NCI-H510A treated with DMSO at 0.1 percent for 48 hours (cell line): ENCODE results near the gene NUP210L.
"Not testable (repeated sequence)": the region's sequence is repeated elsewhere in the genome, so short reads cannot be mapped to it uniquely, and the experiment has no call there.

Source experiments
- DNase-seq: peaks from one replicate; lab custom pipeline; 2025; lab: John Stamatoyannopoulos, UW

The NUP210L gene

DNA sequence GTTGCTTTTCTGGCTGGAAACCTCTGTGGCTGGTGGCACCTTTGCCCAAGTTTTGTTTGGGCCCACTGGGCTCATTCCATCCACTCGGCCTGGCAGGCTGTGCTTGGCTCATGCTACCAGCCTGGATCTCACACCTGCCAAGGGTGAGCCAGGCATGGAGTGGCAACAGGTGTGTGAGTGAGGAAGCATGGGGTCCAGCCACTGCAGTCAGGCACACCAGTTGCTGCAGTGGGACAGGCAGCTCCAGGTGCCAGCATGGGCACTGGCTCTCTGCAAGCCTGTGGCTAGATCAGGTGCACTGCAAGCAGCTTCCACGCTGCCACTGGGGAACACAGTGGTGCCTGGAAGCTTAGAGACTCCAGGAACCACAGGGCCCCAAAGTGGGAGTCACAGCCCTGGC lies 57.0 kb downstream of the NUP210L start:
- no peak for DNase-seq

DNA sequence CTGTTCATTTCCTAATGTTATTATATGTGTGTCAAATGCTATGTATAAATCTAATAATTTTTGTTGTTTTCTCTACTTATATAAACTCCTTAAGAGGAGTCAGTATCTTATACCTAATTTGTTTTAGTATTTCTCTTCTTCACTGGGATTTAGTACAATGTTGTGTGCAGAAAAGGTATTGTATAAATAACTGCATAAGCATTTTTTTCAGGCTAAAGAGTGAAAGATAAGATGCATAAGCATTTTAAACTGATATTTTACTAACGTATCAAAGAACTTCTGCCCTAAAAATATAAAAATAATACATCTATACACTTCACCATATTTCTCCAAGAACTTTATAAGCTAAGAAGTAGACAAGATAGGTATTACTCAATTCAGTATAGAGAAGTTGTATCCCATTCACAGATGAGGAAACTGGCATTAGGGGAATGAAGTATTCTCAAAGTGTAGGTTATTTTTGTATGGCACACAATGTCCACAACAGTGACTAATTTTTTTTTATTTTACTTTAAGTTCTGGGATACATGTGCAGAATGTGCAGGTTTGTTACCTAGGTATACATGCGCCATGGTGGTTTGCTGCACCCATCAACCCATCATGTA lies 59.3 kb downstream of the NUP210L start:
- no peak for DNase-seq

GRCh38 chr1:154094411-154094810 lies 60.5 kb downstream of the NUP210L start:
- DNase-seq, result no peak

GRCh38 chr1:154093699-154094098 lies 61.2 kb downstream of the NUP210L start:
- no peak for DNase-seq

- no peak for DNase-seq
These were observed 63.2 kb downstream of the NUP210L start for GRCh38 chr1:154091706-154092105.

DNA sequence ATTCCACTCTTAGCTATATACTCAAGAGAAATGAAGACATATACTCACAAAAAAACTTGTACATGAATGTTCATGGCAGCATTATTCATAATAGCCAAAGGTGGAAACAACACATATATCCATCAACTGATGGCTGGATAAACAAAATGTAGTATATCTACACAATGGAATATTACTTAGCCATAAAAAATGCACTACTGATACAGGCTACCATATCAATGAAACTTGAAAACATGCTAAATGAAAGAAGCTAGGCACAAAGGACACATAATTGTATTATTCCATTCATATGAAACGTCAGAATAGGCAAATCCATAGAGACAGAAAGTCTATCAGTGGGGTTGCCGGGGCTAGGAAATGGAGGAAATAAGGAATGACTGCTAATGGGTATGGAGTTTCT lies 67.3 kb downstream of the NUP210L start:
- DNase-seq, result no peak

DNA sequence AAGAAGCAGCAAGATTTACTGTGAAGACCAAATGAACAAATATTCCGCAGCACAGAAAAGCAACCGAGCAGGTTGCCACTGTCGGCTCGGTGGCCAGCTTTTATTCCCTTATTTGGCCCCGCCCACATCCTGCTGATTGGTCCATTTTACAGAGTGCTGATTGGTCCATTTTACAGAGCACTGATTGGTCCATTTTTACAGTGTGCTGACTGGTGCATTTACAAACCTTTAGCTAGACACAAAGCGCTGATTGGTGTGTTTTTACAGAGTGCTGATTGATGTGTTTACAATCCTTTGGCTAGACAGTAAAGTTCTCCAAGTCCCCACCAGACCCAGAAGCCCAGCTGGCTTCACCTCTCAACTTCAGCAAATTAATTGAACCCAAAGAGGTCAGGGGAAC lies 71.8 kb downstream of the NUP210L start:
- DNase-seq, result not testable (repeated sequence)

DNA sequence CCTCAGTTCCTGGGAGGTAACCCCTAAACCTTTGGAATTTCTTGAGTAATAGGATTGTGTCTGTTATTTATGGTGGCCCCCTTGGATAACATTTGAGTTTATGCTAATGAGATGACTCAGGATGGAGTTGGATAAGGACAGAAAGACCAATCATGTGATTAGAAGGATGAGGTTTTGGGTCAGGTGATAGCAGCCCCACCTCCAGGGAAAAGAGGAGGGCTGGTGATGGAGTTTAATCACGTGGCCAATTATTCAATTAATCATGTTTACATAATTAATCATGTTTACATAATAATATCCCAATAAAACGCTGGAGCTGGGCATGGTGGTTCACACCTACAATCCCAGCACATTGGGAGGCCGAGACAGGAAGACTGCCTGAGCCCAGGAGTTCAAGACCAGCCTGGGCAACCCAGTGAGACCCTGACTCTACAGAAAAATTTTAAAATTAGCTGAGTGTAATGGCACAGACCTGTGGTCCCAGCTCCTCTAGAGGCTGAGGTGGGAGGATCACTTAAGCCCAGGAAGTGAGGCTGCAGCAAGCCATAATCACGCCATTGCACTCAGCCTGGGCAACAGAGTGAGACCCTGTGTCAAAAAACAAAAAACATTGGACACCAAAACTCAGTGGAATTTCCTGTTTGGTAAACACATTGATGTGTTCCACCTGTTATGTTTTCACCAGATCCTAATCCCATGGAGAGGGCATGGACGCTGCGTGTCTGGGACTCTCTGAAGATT lies 73.3 kb downstream of the NUP210L start:
- no peak for DNase-seq

DNA sequence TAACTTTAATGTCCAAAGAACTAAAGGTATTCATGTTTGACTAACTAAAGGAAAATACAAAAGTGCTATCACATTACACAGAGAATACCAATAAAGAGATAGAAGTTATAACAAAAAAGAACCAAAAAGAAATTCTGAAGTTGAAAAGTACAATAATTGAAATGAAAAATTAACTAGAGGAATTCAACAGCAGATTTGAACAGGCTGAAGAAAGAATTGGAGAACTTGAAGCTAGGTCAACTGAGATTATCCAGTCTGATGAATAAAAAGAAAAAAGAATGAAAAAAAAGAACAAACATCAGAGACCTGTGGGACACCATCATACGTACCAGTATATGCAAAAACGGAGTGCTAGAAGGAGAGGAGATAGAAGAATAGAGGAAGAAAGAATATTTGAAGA lies 78.5 kb downstream of the NUP210L start:
- DNase-seq, result no peak

DNA sequence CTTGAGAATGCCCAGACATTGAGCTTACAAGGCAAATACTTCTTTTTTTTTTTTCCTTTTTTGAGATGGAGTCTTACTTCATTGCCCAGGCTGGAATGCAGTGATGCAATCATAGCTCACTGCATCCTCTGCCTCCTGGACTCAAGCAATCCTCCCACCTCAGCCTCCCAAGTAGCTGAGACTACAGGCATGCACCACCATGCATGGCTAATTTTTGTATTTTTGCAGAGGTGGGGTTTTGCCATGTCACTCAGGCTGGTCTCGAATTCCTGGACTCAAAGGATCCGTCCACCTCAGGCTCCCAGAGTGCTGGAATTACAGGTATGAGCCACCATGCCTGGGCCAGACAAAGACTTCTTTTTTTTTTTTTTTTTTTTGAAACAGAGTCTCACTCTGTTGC lies 79.1 kb downstream of the NUP210L start:
- DNase-seq, result no peak

GRCh38 chr1:154062309-154062708 lies 92.6 kb downstream of the NUP210L start:
- no peak for DNase-seq

DNA sequence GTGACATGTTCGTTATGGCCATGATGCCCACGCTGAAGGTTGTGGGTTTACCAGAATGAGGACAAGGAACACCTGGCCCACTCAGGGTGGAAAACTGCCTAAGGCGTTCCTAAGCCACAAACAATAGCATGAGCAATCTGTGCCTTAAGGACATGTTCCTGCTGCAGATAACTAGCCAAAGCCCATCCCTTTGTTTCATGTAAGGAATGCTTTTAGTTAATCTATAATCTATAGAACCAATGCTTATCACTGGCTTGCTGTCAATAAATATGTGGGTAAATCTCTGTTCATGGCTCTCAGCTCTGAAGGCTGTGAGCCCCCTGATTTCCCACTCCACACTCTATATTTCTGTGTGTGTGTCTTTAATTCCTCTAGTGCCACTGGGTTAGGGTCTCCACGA lies 107.4 kb downstream of the NUP210L start:
- not testable (repeated sequence) for DNase-seq

- not testable (repeated sequence) for DNase-seq
These were observed 121.2 kb downstream of the NUP210L start for GRCh38 chr1:154033697-154034096.

- no peak for DNase-seq
These were observed 134.9 kb downstream of the NUP210L start for GRCh38 chr1:154019940-154020339.

DNA sequence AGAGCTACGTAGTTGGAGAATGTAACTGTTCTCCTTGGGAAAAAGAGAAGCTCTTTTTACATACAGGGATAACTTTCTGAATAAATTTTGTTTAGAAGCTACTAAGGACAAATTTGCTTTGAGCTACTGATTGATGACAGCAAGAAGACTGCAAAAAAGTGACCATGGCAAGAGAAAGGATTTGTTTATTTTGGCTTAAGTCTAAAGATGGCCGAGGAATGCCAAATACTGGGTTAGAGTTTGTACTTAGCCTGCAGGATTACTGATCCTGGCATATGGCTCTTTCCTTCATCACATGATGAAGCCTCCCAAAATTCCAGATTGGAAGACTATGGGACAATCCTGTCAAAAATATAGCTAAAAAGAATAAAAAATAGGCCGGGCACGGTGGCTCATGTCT lies 135.6 kb downstream of the NUP210L start:
- no peak for DNase-seq

DNA sequence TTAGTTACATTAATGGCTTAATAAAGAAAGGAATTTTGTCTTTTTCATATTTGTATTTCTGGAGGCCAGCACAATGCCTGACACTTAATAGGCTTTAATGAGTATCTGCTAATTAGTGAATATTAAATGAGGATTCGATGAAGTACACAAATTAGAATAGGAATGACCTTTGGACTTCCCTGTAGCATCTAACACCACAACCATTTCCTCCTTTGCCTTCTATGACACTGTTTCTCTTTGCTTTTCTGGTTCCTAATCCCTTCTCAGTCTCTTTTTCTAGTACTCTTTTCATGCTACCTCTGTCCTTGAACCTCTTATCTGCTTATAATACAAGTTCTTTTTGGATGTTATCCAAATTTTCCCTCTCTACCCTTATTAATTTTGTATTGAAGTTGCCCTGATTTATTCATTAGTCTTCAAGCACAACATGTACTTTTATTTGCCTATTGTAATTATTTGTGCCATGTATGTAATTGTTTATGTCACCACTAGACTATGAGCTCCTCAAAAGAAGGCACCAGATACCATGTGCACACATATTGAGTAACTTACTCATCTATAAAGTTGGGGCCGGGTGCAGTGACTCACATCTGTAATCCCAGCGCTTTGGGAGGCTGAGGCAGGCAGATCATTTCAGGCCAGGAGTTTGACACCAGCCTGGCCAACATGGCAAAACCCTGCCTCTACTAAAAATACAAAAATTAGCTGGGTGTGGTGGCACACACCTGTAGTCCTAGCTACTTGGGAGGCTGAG lies 140.5 kb downstream of the NUP210L start:
- DNase-seq, result no peak

DNA sequence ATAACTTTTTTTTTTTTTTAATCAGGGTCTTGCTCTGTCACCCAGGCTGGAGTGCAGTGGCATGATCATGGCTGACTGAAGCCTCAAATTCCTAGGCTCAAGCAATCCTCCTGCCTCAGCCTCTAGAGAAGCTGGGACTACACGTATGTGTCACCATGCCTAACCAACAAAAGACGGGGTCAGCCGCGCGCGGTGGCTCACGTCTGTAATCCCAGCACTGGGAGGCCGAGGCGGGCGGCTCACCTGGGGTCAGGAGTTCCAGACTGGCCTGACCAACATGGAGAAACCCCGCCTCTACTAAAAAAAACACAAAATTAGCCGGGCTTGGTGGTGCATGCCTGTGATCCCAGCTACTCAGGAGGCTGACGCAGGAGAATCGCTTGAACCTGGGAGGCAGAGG lies 142.3 kb downstream of the NUP210L start:
- not testable (repeated sequence) for DNase-seq

GRCh38 chr1:154012129-154012528 lies 142.7 kb downstream of the NUP210L start:
- no peak for DNase-seq

DNA sequence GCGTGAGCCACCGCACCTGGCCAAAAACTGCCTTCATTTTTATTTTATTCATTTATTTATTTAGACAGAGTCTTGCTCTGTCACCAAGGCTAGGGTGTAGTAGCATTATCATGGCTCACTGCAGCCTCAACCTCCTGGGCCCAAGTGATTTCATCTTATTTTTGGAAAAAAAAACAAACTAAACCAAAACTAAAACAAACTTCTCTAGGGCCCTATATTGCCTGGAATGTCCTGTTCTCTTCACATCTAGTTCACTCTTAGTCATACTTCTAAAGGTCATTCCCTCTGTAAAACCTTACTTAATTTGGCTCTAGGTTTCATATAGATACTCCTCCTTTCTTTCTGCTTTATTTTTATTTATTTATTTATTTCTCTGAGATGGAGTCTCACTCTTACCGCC lies 148.7 kb downstream of the NUP210L start:
- no peak for DNase-seq

DNA sequence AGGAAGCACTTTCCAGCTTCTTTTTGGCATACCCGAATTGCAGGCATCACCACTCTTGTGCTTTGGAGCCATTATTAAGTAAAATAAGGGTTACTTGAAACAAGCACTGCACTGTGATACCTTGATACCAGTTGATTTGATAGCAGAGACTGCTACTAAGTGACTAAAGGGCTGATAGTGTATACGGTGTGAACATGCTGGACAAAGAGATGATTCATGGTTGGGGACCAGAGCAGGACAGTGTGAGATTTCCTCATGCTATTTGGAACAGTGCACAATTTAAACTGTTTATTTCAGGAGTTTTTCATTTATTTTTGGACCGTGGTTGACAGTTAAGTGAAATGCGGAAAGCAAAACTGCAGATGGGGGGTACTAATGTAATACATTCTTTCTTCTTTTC lies 154.5 kb downstream of the NUP210L start:
- DNase-seq, result no peak

DNA sequence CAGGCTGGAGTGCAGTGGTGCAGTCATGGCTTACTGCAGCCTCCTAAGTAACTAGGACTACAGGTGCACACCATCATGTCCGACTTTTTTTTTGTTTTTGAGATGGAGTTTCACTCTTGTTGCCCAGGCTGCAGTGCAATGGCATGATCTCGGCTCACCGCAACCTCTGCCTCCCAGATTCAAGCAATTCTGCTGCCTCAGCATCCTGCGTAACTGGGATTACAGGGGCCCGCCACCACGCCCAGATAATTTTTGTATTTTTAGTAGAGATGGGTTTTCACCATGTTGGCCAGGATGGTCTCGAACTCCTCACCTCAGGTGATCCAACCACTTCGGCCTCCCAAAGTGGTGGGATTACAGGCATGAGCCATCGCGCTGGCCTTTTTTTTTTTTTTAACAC lies 158.0 kb downstream of the NUP210L start:
- DNase-seq, result not testable (repeated sequence)

GRCh38 chr1:153995640-153996039 lies 159.2 kb downstream of the NUP210L start:
- DNase-seq, result no peak

DNA sequence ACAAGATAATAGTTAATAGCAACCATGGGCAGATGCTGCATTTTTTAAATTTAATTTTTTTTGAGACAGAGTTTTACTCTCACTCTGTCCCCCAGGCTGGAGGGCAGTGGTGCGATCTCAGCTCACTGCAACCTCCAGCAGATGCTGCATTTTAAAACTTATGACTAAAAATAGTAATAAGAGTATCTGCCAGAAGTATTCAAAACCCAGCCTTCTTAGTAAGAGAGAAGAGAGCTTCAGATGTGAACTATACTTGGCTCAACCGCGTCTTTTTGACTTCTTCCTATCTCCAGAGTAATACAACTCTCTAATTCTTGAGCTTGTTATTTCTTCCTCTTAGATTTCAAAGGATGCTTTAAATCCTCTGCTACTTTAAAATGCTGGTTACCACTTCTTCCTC lies 159.7 kb downstream of the NUP210L start:
- DNase-seq, result no peak
